ENCODE data around the gene CARF. TPM values are rescaled to one million over a fixed set of nuclear protein-coding genes. Genes with fewer than 3 reads are reported as not detected.

The CARF gene
- total and polyA plus RNA-seq, 10 donors, result 2.9 to 21.7 (median 15.6) TPM

GRCh38 chr2:203035879-203036470 lies 123.9 kb downstream of the CARF start:
- DNase-seq, result no peak
- intact Hi-C loops (cut with DNase I; ENCODE audit: low total_unique reads), result no loop called here
- Histone ChIP-seq H3K4me3 (no peak overlapping the region), H3K36me3 (peaks cover 0 to 4% (median 0%) of the 10 kb centered on the region in 6 donors), H3K27ac (no peak overlapping the region), H3K9me3 (no peaks in the 10 kb centered on the region), H3K27me3 (replicated peaks in 1 of 7) (no peaks in the 10 kb centered on the region), H3K4me1 (peaks cover 0 to 7% (median 0%) of the 10 kb centered on the region in 6 donors)
- 76 to 84% (median 83%) methylated on average over 3 of the region's 3 CpGs for WGBS, 5 donors
- TF ChIP-seq POLR2AphosphoS5 (IDR thresholded peaks at IDR 0.05) (no peak), CTCF (IDR thresholded peaks at IDR 0.05 in 8 of 11, conservative IDR thresholded peaks at IDR 0.05 in 3 of 11) (no peak), POLR2A (IDR thresholded peaks at IDR 0.05) (no peak)

Small RNA genes lying within 50 kb of the gene (small RNA-seq; reads per million reads assigned to genes)
- gene AC010900.2, result 0 reads per million in 4 donors

Other genes starting within 250 kb of the CARF start
- gene ICA1L, start 40.5 kb upstream of the CARF start, total RNA-seq, result 1 to 10 TPM; 1.2 to 6.7 (median 3.5) TPM
- gene ICA1L, start 40.5 kb upstream of the CARF start, polyA plus RNA-seq, result 1 to 10 TPM in 2 of 3 donors, under 1 TPM in 1; 0.67 to 1.2 (median 1.0) TPM
- gene WDR12, start 602 bp upstream of the CARF start, total RNA-seq, result 10 to 100 TPM; 17.9 to 33.1 (median 21.9) TPM
- gene WDR12, start 602 bp upstream of the CARF start, polyA plus RNA-seq, result 10 to 100 TPM; 17.2 to 18.0 (median 17.7) TPM
- gene NBEAL1, start 102.6 kb downstream of the CARF start, total RNA-seq, result 10 to 100 TPM; 21.8 to 34.3 (median 30.2) TPM
- 1 to 10 TPM; 3.5 to 9.2 (median 7.3) TPM for gene NBEAL1, start 102.6 kb downstream of the CARF start, polyA plus RNA-seq

Measured in spleen (tissue), 11 donors.